Endothelial cell of umbilical vein (primary cell): ENCODE results near the gene UTS2B. TPM values are rescaled to one million over a fixed set of nuclear protein-coding genes. Genes with fewer than 3 reads are reported as not detected.

Source experiments
- BruUV-seq: library from RNA; stranded (reverse); fragments of 400-500 nt; replicated peaks from 2 replicates; lab custom pipeline; 2021; lab: Mats Ljungman, UMichigan
- CTCF ChIA-PET: fragments of 300-600, 350-600 bp; sonication (Branson Sonifier 250); formaldehyde crosslinking; loops from one replicate; lab custom pipeline; 2021; ENCODE audit warnings: antibody characterized with exemption, inconsistent platforms; lab: Charles Lee
- POLR2A ChIA-PET: fragments of 300-600, 350-600 bp; sonication (Branson Sonifier 250); formaldehyde crosslinking; loops from one replicate; lab custom pipeline; 2021; ENCODE audit warnings: antibody characterized with exemption, inconsistent platforms; lab: Charles Lee
- DNase-seq: peaks from one replicate; pipeline ENCODE4 v3.0.0-alpha.2; 2011; ENCODE audit warnings: low read depth, low spot score
- FAIRE-seq: peaks from 2 replicates; lab custom pipeline; 2011; peaks lifted over from hg19 to GRCh38; lab: Jason Lieb, UNC
- H2AFZ ChIP-seq: 2 replicates; pipeline ENCODE4 v1.6.0; 2012; ENCODE audit warnings: low read depth, low read length, control low read depth, inconsistent platforms
- H3K27ac ChIP-seq: 2 replicates; pipeline ENCODE4 v1.5.1; 2011; ENCODE audit warnings: low read depth, mild to moderate bottlenecking, control low read depth, low read length, moderate library complexity; ENCODE audit not compliant: insufficient read depth
- H3K27me3 ChIP-seq, 2 experiments: 2 replicates each; pipeline versions ENCODE4 v1.6.0 to v1.6.1; 2011; ENCODE audit warnings: low read length in 2 of 2, mixed read lengths in 1 of 2; ENCODE audit not compliant: control insufficient read depth in 2 of 2, insufficient read depth in 2 of 2
- H3K36me3 ChIP-seq, 2 experiments: 2 replicates in 1 of 2; 3 replicates in 1 of 2; pipeline ENCODE4 v1.5.1; 2011; ENCODE audit warnings: low read length in 2 of 2, mild to moderate bottlenecking in 1 of 2, moderate library complexity in 1 of 2; ENCODE audit not compliant: control insufficient read depth in 2 of 2, insufficient read depth in 2 of 2; ENCODE audit errors: extremely low read depth in 1 of 2
- H3K4me1 ChIP-seq: 3 replicates; pipeline ENCODE4 v1.5.1; 2011; ENCODE audit warnings: mild to moderate bottlenecking, low read length; ENCODE audit not compliant: control insufficient read depth, insufficient read depth; ENCODE audit errors: extremely low read depth
- H3K4me2 ChIP-seq: 2 replicates; pipeline ENCODE4 v1.6.1; 2011; ENCODE audit warnings: low read length, control low read depth, mixed read lengths; ENCODE audit not compliant: insufficient read depth
- H3K4me3 ChIP-seq, 3 experiments: fragments of 200-600 bp in 1 of 3; sonication (generic), shearing (Covaris generic) in 1 of 3; replicated peaks in 1 of 3; 2 replicates each; pipeline ENCODE4 v1.5.1; 2011 to 2016; ENCODE audit warnings: control low read depth in 3 of 3, low read length in 3 of 3, mild to moderate bottlenecking in 2 of 3, inconsistent platforms in 1 of 3, low read depth in 1 of 3, moderate library complexity in 1 of 3; ENCODE audit not compliant: insufficient read depth in 1 of 3
- H3K79me2 ChIP-seq: 2 replicates; pipeline ENCODE4 v1.6.0; 2012; ENCODE audit warnings: low read length, inconsistent platforms; ENCODE audit not compliant: control insufficient read depth, insufficient read depth
- H3K9ac ChIP-seq: replicated peaks from 2 replicates; pipeline ENCODE3; 2011; ENCODE audit warnings: low read length, control low read depth; ENCODE audit not compliant: insufficient read depth; ENCODE audit errors: extremely low read depth
- H3K9me1 ChIP-seq: replicated peaks from 3 replicates; pipeline ENCODE4 v1.6.0; 2011; ENCODE audit warnings: mild to moderate bottlenecking, low read length; ENCODE audit not compliant: control insufficient read depth, insufficient read depth; ENCODE audit errors: extremely low read depth
- H3K9me3 ChIP-seq: replicated peaks from 2 replicates; pipeline ENCODE4 v1.5.1; 2012; ENCODE audit warnings: low read length, inconsistent platforms; ENCODE audit not compliant: control insufficient read depth, insufficient read depth
- H4K20me1 ChIP-seq: replicated peaks from 2 replicates; pipeline ENCODE3; 2011; ENCODE audit warnings: mild to moderate bottlenecking, low read length; ENCODE audit not compliant: control insufficient read depth, insufficient read depth; ENCODE audit errors: extremely low read depth
- CTCF ChIP-seq, 2 donors: IDR thresholded peaks; 1 replicate in 1 of 2; 2 replicates in 1 of 2; pipeline ENCODE4 v1.5.1; 2011; ENCODE audit warnings: low read length in 2 of 2, mild to moderate bottlenecking in 2 of 2, moderate library complexity in 2 of 2, control low read depth in 1 of 2, inconsistent platforms in 1 of 2, low read depth in 1 of 2; ENCODE audit not compliant: insufficient read depth in 1 of 2; ENCODE audit errors: extremely low read depth in 1 of 2
- EZH2 ChIP-seq: IDR thresholded peaks from 2 replicates; pipeline ENCODE4 v1.6.1; 2012; ENCODE audit warnings: borderline replicate concordance, low read depth, mild to moderate bottlenecking, moderate library complexity, low read length, inconsistent platforms; ENCODE audit not compliant: severe bottlenecking
- FOS ChIP-seq: IDR thresholded peaks from 2 replicates; pipeline ENCODE4 v1.6.1; 2011; ENCODE audit warnings: mild to moderate bottlenecking, low read length, moderate library complexity, borderline replicate concordance; ENCODE audit not compliant: insufficient read depth
- GATA2 ChIP-seq: IDR thresholded peaks from 2 replicates; pipeline ENCODE4 v1.7.0; 2011; ENCODE audit warnings: low read depth, mild to moderate bottlenecking, moderate library complexity, mixed read lengths, low read length; ENCODE audit not compliant: insufficient read length, insufficient read depth
- JUN ChIP-seq: IDR thresholded peaks from 2 replicates; pipeline ENCODE4 v1.6.1; 2011; ENCODE audit warnings: borderline replicate concordance, low read depth; ENCODE audit not compliant: insufficient read length, insufficient read depth
- MAX ChIP-seq: IDR thresholded peaks from 2 replicates; pipeline ENCODE4 v1.6.1; 2011; ENCODE audit not compliant: insufficient read depth, insufficient read length
- MYC ChIP-seq: IDR thresholded peaks from one replicate; pipeline ENCODE4 v1.6.1; 2011; ENCODE audit warnings: mild to moderate bottlenecking, low read depth, low read length
- POLR2A ChIP-seq: IDR thresholded peaks from 2 replicates; pipeline ENCODE4 v1.6.1; 2012; ENCODE audit warnings: low read depth, mild to moderate bottlenecking, control low read depth, low read length
- POLR2AphosphoS5 ChIP-seq: IDR thresholded peaks from 2 replicates; pipeline ENCODE4 v1.6.1; 2012; ENCODE audit warnings: low read depth, mild to moderate bottlenecking, control low read depth, low read length, moderate library complexity; ENCODE audit not compliant: insufficient read depth
- dilution Hi-C: fragments of 300-500 bp; cut with MboI; formaldehyde crosslinking; loops from one replicate; pipeline ENCODE4 v1.15.0; 2019; ENCODE audit warnings: low sequenced_read_pairs; ENCODE audit not compliant: extremely low pct_ligation_motif_present
- intact Hi-C: fragments of 100-400 bp; cut with micrococcal nuclease; formaldehyde crosslinking; loops from one replicate; pipeline ENCODE4 v1.10.0; 2022
- polyA plus RNA-seq, 4 experiments: library from polyadenylated mRNA; depleted of rRNA in 3 of 4; stranded (reverse) in 3 of 4; unstranded in 1 of 4; fragments of >200 nt; gene quantifications; 2 replicates each; pipeline versions ENCODE4 v1.2.1 to v1.2.3, GENCODE V29; 2011 to 2012; ENCODE audit warnings: missing spikeins in 1 of 4
- total RNA-seq: library from RNA; stranded (reverse); gene quantifications from 2 replicates; pipeline ENCODE4 v1.2.3, GENCODE V29; 2021

Gene UTS2B
- total and polyA plus RNA-seq, 2 donors (not counting 3 experiments of a cell fraction or from before 2014, with no cell fraction given) = 0.21 to 1.1 TPM

- dilution Hi-C loops (no loop called here), intact Hi-C loops (no loop called here)
- DNase-seq = peak; percentile 8
- Histone ChIP-seq H3K27ac (no peak overlapping the region), H3K36me3 (no peaks in the 10 kb centered on the region), H4K20me1 (no peaks in the 10 kb centered on the region), H3K4me1 (peaks cover 2% of the 10 kb centered on the region), H3K9me3 (no peaks in the 10 kb centered on the region), H2AFZ (peak overlapping the region; percentile 30), H3K27me3 (no peaks in the 10 kb centered on the region), H3K9me1 (no peaks in the 10 kb centered on the region), H3K4me3 (no peak overlapping the region), H3K4me2 (peak overlapping the region; percentile 36), H3K79me2 (no peaks in the 10 kb centered on the region), H3K9ac (no peak overlapping the region)
- ChIA-PET CTCF (interaction anchor here (1.0 to 1.6 kb wide), 2 partner anchors 46 to 92 kb away, joined by 3 read pairs; no protein-coding TSS in a partner anchor), POLR2A (interaction anchor here (0.7 kb wide), 1 partner anchor 23 kb away, joined by 3 read pairs; no protein-coding TSS in a partner anchor)
- TF ChIP-seq EZH2 (no peak), JUN (no peak), MYC (no peak), GATA2 (no peak), POLR2AphosphoS5 (no peak), FOS (no peak), POLR2A (no peak), MAX (no peak), CTCF (IDR thresholded peaks at IDR 0.05; ENCODE audit: extremely low read depth in 1 of 2, insufficient read depth in 1 of 2, low read depth in 1 of 2, low read length in 2 of 2) (no peak)
- no TSS peak for BruUV-seq
- FAIRE-seq = no peak
Measured at GRCh38 chr3:191290311-191291025, 39.9 kb downstream of the UTS2B start.
